SIG-M5 (cell line): ENCODE measurements around the gene FCER1G.
"Not testable (repeated sequence)": the region's sequence is repeated elsewhere in the genome, so short reads cannot be mapped to it uniquely, and the experiment has no call there.

ENCODE experiments used
- DNase-seq: peaks from one replicate; lab custom pipeline; 2025; lab: John Stamatoyannopoulos, UW

Gene FCER1G

GRCh38 chr1:161206411-161207140, 8.5 kb upstream of the FCER1G start:
- no peak for DNase-seq

GRCh38 chr1:161207173-161207572, 7.9 kb upstream of the FCER1G start:
- DNase-seq, result no peak

GRCh38 chr1:161209790-161210409, 5.2 kb upstream of the FCER1G start:
- no peak for DNase-seq

GRCh38 chr1:161214369-161214768, 726 bp upstream of the FCER1G start:
- DNase-seq, result no peak

GRCh38 chr1:161216945-161217712, 2.0 kb downstream of the FCER1G start:
- DNase-seq, result peak; percentile 93

- no peak for DNase-seq
Observed at GRCh38 chr1:161217831-161218230, 2.7 kb downstream of the FCER1G start.

- no peak for DNase-seq
Observed at GRCh38 chr1:161218301-161219077, 3.4 kb downstream of the FCER1G start.

- DNase-seq, result no peak
Observed at GRCh38 chr1:161219078-161219892, 4.2 kb downstream of the FCER1G start.

- no peak for DNase-seq
Observed at GRCh38 chr1:161220002-161220401, 4.9 kb downstream of the FCER1G start.

- DNase-seq, result no peak
Observed at GRCh38 chr1:161222175-161223019, 7.3 kb downstream of the FCER1G start.

GRCh38 chr1:161223805-161224694, 9.0 kb downstream of the FCER1G start:
- DNase-seq, result no peak

- DNase-seq, result not testable (repeated sequence)
Observed at GRCh38 chr1:161224695-161225087, 9.6 kb downstream of the FCER1G start.

- DNase-seq, result no peak
Observed at GRCh38 chr1:161225178-161225533, 10.1 kb downstream of the FCER1G start.

- peak; percentile 100 for DNase-seq
Observed at GRCh38 chr1:161225534-161226319, 10.6 kb downstream of the FCER1G start, which contains the start of gene TOMM40L. TOMM40L (plus strand) TSS chr1:161226060; CDS start chr1:161226490, 430 bp downstream.

GRCh38 chr1:161226320-161226711, 11.2 kb downstream of the FCER1G start:
- DNase-seq, result no peak

GRCh38 chr1:161226759-161227158, 11.7 kb downstream of the FCER1G start:
- DNase-seq, result no peak

- peak; percentile 29 for DNase-seq
Observed at GRCh38 chr1:161227196-161227871, 12.2 kb downstream of the FCER1G start.

GRCh38 chr1:161228032-161228431, 12.9 kb downstream of the FCER1G start:
- no peak for DNase-seq
